ENCODE results near the gene BTNL8. TPM values are rescaled to one million over a fixed set of nuclear protein-coding genes. Genes with fewer than 3 reads are reported as not detected.

The BTNL8 gene
- total and polyA plus RNA-seq, 2 donors (not counting 3 experiments of a cell fraction or from before 2014, with no cell fraction given) = not detected

GRCh38 chr5:180970875-180971274, 71.9 kb downstream of the BTNL8 start:
- Histone ChIP-seq H3K79me2 (ENCODE audit: control insufficient read depth, insufficient read depth, low read length) (no peaks in the 10 kb centered on the region), H3K4me1 (ENCODE audit: control insufficient read depth, extremely low read depth, insufficient read depth, low read length) (no peaks in the 10 kb centered on the region), H3K4me2 (ENCODE audit: insufficient read depth, low read length) (no peak overlapping the region), H3K9me1 (replicated peaks; ENCODE audit: control insufficient read depth, extremely low read depth, insufficient read depth, low read length) (no peaks in the 10 kb centered on the region), H4K20me1 (replicated peaks; ENCODE audit: control insufficient read depth, extremely low read depth, insufficient read depth, low read length) (no peaks in the 10 kb centered on the region), H3K27ac (ENCODE audit: insufficient read depth, low read depth, low read length) (no peak overlapping the region), H3K27me3 (ENCODE audit: control insufficient read depth in 2 of 2, insufficient read depth in 2 of 2, low read length in 2 of 2) (no peaks in the 10 kb centered on the region), H3K4me3 (replicated peaks in 1 of 3; ENCODE audit: insufficient read depth in 1 of 3, low read depth in 1 of 3, low read length in 3 of 3) (no peak overlapping the region), H3K9me3 (replicated peaks; ENCODE audit: control insufficient read depth, insufficient read depth, low read length) (no peaks in the 10 kb centered on the region), H2AFZ (ENCODE audit: low read depth, low read length) (no peak overlapping the region), H3K9ac (replicated peaks; ENCODE audit: extremely low read depth, insufficient read depth, low read length) (no peak overlapping the region), H3K36me3 (ENCODE audit: control insufficient read depth in 2 of 2, extremely low read depth in 1 of 2, insufficient read depth in 2 of 2, low read length in 2 of 2) (no peaks in the 10 kb centered on the region)
- CTCF ChIA-PET = no interaction called here
- POLR2A ChIA-PET = no interaction called here
- FAIRE-seq (no peak), DNase-seq (ENCODE audit: low read depth, low spot score) (no peak)
- dilution Hi-C loops (cut with MboI; ENCODE audit: extremely low pct_ligation_motif_present, low sequenced_read_pairs) = no loop called here
- TF ChIP-seq FOS (IDR thresholded peaks at IDR 0.05; ENCODE audit: borderline replicate concordance, insufficient read depth, low read length) (no peak), GATA2 (IDR thresholded peaks at IDR 0.05; ENCODE audit: insufficient read depth, insufficient read length, low read depth, low read length) (no peak), EZH2 (IDR thresholded peaks at IDR 0.05; ENCODE audit: borderline replicate concordance, low read depth, low read length, severe bottlenecking) (no peak), JUN (IDR thresholded peaks at IDR 0.05; ENCODE audit: borderline replicate concordance, insufficient read depth, insufficient read length, low read depth) (no peak), MYC (IDR thresholded peaks at IDR 0.05; ENCODE audit: low read depth, low read length) (no peak), POLR2A (IDR thresholded peaks at IDR 0.05; ENCODE audit: low read depth, low read length) (no peak), POLR2AphosphoS5 (IDR thresholded peaks at IDR 0.05; ENCODE audit: insufficient read depth, low read depth, low read length) (no peak), CTCF (IDR thresholded peaks at IDR 0.05; ENCODE audit: extremely low read depth in 1 of 2, insufficient read depth in 1 of 2, low read depth in 1 of 2, low read length in 2 of 2) (no peak), MAX (IDR thresholded peaks at IDR 0.05; ENCODE audit: insufficient read depth, insufficient read length) (no peak)
- intact Hi-C loops (cut with micrococcal nuclease) = no loop called here
- no TSS peak for BruUV-seq (replicated peaks)
